Inflammatory macrophage treated with lipopolysaccharide for 4 hours (primary cell): ENCODE results near the gene MSL1.

Experiments
- DNase-seq: peaks from one replicate; pipeline ENCODE4 v3.0.0-alpha.2; 2020

Gene MSL1

DNA sequence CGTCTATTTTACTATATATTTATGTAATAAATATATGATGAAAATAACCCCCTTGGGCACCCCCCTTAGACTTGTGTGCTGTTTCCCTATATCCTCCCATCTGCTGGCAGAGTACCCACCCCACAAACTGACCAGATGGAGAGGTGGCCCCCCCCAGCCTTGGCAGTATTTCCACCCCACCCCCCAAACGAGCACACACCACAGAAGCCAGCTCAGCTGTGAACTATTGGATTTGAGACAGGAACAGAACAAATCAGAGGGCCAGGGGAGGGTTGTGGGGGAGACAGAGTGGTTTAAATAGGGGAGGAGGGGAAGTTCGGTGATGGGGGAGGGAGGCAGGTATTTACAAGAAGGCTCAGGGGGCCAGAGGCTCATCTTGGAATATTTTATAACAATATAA, 29.2 kb upstream of the MSL1 start:
- no peak for DNase-seq

DNA sequence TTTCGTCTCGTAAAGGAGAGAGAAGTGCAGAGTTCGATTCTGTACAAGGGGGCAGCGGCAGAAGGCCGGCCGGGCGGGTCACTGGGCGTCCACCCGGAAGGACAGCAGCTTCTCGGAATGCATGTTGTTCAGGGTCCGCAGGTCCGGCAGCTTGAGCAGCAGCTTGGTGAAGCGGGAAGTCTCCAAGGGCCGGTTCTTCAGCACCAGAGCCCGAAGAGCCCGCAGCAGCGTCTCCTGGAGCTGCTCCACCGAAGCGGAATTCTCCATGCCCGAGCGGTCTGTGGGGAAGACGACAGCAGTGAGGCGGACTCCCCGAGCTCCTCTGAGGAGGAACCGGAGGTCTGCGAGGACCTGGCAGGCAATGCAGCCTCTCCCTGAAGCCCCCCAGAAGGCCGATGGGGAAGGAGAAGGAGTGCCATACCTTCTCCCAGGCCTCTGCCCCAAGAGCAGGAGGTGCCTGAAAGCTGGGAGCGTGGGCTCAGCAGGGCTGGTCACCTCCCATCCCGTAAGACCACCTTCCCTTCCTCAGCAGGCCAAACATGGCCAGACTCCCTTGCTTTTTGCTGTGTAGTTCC, 28.7 kb upstream of the MSL1 start:
- DNase-seq = no peak

DNA sequence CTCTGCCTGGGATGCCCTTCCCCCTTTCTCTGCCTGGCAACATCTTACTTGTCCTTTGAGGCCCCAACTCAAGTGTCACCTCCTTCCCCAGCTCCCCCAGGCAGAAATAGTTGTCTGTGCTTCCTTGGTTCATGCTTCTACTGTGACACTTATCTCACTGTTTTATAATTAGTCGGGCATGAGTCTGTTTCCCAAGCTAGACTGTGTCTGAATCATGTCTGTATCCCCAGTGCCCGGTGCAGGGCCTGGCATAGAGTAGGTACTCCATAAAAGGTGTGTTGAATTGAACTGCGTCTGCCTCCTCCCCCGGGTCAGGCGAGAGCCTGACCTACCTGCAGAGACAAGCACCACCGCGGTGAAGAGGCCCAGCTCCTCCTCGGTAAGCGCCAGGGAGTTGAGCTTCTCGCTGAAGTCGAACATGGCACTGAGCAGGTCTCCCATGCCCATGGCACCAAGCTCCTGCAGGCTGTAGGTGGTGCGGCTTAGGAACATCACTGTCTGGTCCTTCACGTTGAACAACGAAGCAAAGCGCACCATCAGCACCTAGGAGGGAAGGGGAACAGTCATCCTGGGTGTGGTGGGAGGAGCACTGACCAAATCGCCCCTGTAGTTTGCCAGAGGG, 28.1 kb upstream of the MSL1 start:
- DNase-seq = no peak

DNA sequence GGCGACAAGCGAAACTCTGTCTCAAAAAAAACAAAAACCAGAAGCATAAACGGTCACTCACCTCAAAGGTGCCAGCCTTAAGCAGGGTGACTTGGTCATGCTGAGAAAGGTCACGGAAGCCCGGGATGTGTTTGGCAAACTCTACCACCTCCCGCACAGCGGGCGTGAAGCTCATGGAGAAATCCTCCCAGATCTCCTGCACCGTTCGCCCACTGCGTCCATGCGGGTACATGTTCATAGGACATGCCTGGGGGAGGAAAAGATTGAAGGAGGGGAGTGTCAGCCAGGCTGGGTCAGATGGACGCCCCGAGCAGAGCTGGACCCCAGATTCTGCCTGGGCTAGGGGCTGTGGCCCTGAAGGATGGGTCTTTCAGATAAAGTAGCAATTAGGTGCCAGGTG, 26.9 kb upstream of the MSL1 start:
- DNase-seq = no peak

DNA sequence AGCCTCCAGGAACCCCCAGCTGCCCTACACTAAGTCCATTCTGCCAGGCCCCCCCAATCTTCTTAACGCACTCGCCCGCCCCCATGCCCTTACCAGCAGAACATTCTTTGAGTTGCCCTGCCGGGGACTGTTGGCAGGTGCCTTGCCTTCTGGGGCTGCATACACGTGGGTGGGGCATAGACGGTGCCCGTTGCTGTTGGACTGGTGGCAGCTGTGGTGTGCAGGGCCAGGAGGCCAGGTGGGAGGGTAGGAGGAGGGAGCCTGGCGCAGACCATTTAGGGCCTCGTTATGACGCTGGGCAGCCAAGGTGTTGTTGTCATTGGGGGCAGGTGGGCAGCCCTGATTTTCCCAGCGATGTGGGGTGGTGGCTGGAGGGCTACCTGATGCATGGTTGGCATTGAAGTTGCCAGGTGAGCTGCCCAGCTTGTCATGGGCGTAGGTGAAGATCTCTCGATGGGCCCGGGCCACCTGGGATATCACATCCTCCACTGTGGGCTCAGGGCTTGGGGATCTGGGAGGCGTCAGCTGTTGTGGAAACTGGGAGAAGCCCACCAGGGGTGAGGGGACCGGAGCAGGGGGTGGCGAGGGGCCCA, 26.3 kb upstream of the MSL1 start:
- DNase-seq = no peak

DNA sequence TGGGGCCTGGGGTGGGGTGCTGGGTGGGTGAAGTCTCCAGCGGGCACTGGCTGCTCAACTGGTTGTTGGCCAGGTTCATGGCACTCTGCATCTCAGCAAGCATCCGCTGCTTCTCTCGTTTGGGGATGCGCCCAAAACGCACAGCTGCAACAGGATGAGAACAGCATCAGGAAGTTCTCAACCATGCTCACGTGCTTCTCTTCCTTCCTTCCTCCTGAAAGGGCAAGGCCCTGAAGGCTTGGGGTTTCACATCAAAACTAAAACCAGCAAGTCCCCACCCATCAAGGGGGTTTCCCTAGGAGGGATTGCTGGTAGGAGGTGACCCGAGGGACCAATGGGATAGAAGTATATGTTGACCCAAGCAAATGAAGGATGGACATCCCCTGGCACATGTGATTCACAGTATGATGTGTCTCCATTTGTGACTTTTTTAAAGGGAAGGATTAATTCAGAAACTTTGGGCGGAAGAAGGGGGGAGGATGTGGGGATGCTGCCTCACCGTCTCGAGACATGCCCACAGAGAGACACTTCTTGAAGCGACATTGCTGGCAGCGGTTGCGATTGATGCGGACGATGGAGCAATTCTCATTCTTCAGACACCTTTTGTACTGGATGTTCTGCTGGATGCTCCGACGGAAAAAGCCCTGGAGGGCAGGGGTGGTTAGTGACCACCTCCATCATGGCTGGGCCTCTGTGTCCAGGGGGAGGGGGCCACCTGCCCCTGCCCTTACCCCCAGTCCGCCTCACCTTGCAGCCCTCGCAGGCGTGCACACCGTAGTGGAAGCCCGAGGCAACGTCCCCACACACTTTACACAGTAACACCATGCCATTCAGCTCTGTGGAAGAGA, 25.6 kb upstream of the MSL1 start:
- peak; percentile 100 for DNase-seq

DNA sequence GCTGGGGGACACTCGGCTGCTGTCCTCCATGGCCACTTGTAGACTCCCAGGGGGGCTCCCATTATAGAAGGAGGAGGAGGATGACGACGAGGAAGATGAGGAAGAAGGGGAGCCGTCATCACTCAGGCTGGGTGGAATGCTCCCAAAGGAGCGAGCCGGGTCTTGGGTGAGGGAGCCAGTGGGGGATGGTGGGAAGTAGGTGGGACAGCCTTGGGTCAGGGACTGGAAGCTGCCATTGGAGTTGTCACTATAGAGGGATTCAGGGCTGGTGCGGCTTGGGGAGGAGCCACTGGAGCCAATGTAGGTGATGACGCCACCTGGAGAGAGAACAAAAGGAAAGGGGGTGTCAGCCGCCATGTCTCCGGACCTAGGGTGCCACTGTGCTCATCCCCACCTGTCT, 24.7 kb upstream of the MSL1 start:
- DNase-seq = no peak

DNA sequence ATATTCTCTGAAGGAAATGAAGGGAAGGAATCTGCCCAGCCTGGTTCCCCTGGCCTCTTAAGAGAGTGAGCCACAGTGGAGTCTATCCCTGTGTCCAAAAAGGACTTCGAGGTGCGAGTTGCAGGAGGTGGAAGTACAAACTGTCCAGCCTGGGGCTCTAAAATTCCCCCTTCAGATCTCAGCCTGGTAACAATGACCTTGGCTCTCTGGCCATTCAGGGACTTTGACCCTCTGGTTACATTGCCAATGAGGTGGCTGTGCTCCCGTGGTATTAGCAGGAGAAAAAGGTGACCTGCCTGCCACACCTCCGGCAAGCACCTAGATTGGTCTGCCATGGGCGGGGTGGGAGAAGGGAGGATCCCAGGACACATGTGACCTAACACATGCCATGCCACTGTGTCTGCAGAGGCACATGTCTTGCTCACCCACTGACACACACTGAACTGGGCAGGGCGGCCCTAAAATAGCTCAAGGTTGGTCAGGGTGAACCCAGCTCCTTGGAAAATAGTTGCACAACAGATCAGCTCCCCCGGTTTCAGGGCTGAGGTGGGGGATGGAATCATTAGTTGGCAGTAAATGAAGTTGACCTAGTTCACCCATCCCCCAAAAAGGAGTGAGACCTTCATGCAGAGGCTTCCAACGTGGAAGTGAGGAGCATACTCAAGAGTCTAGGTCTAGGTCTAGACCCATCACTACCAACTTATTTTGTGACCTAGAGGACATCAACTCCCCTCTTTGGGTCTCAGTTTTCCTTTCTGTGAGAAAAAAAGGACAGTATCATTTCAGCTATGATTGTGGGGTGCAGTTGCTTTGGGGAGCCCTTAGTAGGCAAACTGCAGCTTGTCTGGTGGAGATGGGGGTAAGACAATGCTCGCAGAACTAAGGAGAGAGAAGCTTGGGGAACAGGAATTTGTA, 23.6 kb upstream of the MSL1 start:
- DNase-seq = peak; percentile 53

DNA sequence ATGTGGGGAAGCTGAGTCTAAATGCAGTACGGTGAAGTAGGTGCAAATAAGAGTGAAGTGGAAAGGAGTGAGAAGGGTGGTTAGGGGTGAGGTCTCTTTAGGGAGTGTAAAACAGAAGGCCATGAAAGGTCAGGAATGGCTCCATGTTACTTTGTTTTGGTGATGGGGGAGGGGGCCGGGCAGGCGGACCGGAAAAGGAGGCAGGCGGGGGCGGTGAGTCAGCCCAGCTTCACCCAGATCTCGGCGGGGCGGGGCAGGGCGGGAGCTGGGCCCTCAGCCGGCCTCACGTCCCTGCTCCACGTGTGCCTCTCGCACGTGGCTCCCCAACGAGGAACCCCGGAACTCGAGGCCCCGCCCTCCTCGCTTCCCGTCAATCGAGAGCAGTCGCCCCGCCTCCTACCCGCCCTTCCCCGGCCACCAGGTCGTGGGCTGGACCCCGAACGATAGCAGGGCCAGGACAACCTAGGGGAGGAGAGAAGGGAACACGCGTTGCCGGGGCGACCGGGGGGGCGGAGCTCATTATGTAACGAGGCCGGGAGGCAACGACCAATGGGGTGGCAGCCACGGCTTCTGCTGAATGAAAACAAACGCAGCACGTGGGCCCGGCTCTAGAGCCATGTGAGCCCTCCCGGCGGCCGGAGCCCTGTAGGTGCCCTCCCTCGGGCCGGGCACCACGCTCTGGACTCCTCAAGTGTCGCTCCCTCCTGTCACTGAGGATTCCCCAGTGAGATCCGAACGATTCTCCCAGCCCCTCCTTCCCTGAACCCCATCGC, 22.7 kb upstream of the MSL1 start:
- DNase-seq = peak; percentile 96

DNA sequence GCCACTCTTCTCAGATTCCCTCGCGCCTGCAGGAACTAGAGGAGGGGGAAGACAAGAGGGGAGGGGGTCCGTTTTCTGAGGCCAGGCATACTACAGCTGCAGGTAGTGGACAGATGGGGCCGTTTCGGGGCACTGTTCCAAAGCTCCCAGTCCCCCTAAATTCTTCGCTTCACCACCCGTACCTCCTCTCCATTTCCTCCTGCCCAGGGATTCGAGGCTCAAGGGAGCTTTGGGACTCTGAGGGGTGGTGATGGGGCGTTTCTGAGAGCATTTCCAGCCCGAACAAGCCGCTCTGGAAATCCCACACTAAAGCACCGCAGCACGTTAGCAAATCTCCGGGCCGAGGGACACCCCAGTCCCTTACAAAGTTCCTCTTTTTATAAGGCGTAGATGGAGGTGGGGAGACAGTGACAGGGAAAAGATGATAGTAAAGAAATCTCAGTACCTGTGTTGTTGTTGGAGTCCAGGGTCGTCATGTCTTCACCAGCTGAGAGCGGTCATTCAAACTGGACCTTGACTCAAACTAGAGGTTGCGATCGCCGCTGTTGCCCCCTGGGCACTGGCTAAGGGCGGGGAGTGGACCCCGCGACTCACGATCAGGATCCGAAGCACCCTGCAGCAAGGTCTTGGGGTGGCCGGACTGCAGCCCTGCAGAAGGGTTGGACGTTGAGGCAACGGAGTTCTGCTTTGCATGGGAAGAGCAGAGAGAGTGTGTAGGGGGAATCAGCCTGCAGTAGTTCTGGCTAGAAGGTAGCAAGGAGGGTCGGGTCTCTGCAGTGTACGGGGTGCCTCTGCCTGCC, 22.0 kb upstream of the MSL1 start:
- peak; percentile 82 for DNase-seq

DNA sequence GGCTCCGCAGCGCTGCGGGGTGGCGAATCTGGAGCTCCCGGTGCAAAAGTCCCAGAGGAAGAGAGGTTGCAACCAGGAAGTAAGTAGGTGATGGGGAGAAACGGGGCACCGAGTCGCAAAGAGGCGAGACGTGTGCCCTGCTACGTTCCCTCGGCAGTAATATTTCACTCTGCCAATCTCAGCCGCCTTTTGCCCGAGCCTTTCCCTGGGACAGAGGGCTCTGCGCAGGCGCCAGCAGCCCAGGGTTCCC, 21.4 kb upstream of the MSL1 start, which contains the start of gene NR1D1:
Gene NR1D1, minus strand, starts transcription at position 171 of the 250 bp plus-strand sequence. CDS start 495 bp downstream, outside the sequence.
- no peak for DNase-seq

DNA sequence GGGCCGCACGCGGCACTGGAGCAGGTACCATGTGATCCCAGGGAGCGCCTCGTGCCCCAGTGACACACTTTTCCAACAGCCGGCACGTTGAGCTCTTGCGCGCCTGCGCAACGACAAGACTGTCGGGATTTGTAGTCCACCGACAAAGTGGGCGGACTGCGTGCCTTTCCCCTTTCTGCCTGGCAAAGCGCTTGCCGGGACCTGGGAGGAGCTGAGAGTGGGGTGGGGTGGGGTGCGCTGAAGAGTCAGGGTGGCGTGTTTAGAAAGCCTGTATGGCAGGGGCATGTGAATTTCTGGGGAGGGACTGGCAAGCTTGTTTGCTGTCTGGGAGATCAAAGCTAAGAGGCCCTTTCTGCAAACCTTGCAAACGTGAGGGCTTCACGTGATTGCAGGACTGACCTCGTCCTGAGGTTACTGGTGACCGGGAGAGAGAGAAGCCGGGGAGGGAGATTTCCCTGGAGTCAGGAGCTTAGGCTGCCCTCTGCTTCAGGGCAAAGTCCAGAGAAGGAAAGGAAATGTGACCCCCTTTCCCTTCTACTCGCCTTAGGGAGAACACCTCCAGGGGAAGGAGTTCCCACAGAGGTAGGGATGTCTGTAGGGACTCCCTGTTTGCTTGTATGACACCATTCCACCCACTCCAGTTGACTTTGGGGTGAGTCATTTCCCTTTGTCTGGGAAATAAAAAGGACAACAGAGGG, 21.0 kb upstream of the MSL1 start:
- peak; percentile 97 for DNase-seq

DNA sequence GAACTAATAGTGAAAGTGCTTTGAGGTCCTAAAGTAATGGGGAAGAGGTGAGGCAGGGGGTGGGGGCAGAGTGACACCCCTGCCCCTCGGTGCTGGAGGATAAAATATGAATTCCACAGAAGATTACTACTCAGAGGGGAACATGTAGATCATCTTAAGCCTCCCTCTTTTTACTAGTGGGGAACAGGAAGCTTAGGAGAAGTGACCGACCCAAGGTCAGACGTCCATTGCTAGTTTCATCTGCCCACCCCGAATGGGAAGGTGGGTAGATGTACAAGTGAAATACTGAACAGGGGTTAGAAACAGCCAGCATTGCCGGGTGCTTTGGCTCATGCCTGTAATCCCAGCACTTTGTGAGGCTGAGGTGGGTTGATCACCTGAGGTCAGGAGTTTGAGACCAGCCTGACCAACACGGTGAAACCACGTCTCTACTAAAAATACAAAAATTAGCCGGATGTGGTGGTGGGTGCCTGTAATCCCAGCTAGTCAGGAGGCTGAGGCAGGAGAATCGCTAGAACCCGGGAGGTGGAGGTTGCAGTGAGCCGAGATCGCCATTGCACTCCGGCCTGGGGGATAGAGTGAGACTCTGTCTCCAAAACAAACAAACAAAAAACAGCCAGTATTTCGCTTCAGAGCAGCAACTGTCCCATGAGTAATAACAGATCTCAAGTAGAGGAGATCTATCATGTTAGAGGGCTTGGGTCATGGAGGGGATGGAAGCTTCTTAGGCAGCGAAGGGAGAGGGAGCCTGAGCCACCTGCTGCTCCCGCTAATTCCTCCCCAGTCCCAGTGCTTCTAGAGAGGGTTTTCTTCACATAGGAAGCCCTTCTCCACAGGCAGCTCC, 20.2 kb upstream of the MSL1 start:
- no peak for DNase-seq

DNA sequence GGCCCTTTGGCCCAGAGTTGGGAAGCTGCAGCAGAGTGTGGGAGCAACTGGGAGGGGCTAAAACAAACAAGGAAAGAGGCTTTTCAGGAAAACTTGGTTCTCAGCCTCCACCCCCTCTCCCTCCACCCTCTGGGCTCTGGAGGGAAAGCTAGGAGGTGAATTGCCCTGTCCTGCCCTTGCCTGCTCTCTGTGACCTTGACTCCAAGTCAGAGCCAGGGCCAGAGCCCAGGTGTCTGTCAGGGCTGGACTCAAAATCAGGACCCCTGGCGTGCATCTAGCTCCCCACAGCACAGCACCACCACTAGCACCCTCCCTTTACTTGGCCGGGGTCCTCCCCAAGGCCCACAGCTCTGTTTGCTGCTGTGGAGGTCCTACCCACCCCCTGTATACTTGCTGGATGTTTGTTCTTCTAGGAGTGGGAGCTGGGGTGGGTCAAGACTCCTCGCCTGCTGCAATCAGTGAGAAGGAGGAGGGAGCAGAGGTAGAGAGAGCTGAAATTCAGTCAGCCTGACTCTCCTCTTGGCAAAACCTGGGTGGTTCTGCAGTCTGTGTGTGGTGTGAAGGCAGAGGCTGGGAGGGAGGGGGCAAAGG, 18.6 kb upstream of the MSL1 start:
- DNase-seq = no peak

DNA sequence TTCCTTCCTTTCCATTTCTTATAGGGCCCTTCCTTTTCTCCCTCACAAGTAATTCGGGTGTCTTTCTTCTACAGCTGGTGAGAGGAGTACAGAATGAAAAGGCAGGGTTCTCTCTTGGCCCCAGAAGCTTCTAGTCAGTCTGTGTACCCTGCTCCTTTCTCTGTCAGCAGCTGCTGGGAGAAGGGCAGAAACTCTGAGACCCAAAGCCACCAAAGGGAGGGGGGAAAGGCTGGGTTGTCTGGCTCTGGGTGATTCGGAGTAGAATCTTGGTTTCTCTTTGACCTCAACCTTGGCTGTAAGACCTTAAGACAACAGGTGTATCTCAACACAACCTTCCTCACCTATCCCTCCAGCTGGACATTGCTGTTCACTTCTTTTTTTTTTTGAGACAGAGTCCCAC, 18.1 kb upstream of the MSL1 start:
- no peak for DNase-seq

DNA sequence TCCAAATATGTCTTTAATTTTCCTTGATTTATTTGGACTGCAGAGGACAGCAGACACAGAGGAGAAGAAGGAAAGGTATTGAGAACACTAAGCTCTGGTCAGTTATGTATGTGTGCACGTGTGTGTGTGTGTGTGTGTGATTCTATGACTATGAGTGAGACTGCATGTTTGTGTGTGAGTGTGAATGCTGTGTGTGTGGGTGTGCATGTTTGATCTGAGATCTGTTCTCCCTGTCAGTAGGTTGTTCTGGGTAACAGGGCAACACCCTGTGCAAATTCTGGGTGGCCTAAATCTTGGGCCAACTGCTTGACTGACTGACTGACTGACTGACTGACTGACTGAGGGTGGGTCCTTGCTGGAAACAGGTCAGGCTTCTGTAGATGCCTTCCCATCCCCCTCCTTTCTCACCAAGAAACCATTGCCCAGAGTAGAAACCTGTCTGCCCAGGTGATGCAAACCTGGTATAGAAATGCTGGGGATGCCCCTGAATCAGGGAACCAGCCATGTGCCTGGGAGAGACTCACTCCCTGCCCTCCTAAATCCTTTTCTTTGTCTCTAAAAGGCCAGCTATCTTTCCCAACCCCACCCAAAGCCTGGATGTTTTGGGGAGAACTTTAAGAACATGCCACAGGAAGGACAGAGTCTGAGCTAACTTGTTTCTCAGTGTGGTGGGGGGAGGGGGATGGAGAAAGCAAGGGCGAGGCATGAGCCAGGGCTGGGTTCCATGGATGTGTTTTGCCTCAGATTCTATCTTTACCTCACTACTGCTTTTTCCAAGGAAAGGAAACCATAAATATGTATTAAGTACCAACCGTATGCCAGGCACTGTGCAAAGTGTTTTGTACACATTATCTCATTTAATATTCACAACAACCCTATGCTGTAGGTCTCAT, 16.9 kb upstream of the MSL1 start:
- no peak for DNase-seq

DNA sequence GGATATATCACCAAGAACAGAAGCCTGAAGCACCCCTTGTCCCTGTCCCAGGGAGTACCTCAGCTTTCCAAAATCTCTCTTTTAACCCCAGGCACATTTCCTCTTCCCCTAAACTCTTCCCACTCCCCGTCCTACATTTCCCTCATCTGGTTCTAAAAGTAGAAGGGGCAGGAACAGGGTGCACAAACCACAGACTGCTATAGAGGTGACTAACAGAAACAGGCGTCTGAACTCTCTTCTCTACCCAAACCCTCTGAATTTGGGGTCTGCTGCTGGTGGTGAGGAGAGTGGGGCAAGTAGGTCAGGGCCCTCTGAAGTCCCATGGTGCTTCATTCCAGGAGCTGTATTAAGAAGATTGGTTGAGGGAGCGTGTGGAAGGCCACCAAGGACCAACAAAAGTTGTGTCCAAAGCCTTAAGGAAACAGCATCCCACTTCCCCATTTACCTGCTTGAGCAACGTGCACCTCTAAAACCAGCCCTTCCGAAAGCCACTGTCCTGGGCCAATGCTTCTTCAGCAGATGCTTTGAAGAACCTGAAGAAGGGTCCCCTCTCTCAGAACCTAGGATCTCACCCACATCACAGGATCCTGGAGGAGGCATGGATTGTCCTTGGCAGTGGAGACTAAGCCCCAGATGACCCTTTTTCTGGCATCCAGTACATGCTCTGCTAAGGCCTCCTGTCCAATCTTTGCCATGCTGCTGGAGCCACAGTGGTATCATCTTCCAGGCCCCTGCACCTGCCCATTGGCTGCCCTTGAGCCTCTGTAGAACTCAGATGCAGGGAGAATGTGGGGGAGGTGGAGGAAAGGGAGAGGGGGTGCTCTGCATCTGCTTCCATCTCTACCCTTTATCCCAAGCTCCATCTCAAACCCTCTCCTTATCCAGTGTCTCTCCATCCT, 15.7 kb upstream of the MSL1 start:
- DNase-seq = no peak
